GM10266 (cell line): ENCODE data around the gene NR3C2.

Experiments used
- DNase-seq: peaks from one replicate; pipeline ENCODE4 v3.0.0; 2012; ENCODE audit errors: extremely low spot score
- CTCF ChIP-seq: IDR thresholded peaks from 2 replicates; pipeline ENCODE4 v1.5.1; 2012; ENCODE audit warnings: mild to moderate bottlenecking, low read depth; ENCODE audit not compliant: control insufficient read depth, insufficient read depth; ENCODE audit errors: missing control alignments

The NR3C2 gene

GRCh38 chr4:148300877-148301276 lies 141.3 kb downstream of the NR3C2 start:
- no peak for DNase-seq
- TF ChIP-seq CTCF, result no peak

- no peak for TF ChIP-seq CTCF
- DNase-seq, result no peak
Measured at GRCh38 chr4:148299337-148299736, 142.9 kb downstream of the NR3C2 start.

- no peak for TF ChIP-seq CTCF
- no peak for DNase-seq
Measured at GRCh38 chr4:148296498-148296897, 145.7 kb downstream of the NR3C2 start.

- DNase-seq, result no peak
- TF ChIP-seq CTCF, result no peak
Measured at GRCh38 chr4:148295642-148296041, 146.6 kb downstream of the NR3C2 start.

- no peak for DNase-seq
- TF ChIP-seq CTCF, result no peak
Measured at GRCh38 chr4:148293571-148293970, 148.6 kb downstream of the NR3C2 start.

GRCh38 chr4:148292686-148293085 lies 149.5 kb downstream of the NR3C2 start:
- DNase-seq, result no peak
- no peak for TF ChIP-seq CTCF

GRCh38 chr4:148289740-148290139 lies 152.5 kb downstream of the NR3C2 start:
- DNase-seq, result no peak
- no peak for TF ChIP-seq CTCF
